NCI-H774 (cell line): ENCODE measurements around the gene SNX9.
"Not testable (repeated sequence)": the region's sequence is repeated elsewhere in the genome, so short reads cannot be mapped to it uniquely, and the experiment has no call there.

ENCODE experiments used
- DNase-seq: peaks from one replicate; lab custom pipeline; 2025; lab: John Stamatoyannopoulos, UW

Gene SNX9

DNA sequence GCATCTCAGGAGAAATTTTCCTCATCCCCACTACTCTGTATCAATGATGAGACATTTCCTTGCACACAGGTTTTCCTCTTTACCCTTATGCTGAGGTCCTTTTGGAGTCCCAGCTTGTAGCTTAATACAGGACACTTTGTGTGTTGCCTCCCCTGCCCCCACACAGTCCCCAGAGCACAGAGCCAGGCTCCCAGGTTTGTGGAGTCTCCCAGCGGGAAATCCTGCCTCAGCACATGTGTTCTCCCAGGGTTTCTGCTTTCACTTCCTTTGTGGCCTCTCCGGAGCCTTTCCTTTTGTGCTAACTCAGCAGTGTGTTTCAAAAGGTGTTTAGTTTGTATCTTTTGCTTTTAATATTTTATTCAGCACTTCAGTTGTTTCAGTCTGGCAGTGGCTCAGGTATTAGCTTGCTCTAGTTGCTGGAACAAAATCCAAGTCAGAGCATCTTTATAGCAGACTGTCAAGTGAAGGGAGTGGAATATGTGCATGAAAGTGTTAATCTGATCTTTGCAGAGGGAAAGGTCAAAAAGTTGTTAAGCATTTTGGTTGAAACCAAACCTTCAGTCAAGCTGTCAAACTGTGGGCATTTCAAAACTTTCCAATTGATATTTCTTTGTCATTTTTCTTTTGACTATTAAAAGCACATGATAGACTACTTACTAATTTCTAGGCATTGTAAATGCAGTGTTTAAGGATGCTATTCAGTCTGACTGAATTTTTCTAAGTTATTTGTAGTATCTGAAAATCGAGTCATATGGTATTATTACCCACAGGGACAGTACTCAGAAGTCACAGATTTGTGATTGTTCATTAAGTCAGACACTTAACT is 8.6 kb downstream of the SNX9 start:
- no peak for DNase-seq

DNA sequence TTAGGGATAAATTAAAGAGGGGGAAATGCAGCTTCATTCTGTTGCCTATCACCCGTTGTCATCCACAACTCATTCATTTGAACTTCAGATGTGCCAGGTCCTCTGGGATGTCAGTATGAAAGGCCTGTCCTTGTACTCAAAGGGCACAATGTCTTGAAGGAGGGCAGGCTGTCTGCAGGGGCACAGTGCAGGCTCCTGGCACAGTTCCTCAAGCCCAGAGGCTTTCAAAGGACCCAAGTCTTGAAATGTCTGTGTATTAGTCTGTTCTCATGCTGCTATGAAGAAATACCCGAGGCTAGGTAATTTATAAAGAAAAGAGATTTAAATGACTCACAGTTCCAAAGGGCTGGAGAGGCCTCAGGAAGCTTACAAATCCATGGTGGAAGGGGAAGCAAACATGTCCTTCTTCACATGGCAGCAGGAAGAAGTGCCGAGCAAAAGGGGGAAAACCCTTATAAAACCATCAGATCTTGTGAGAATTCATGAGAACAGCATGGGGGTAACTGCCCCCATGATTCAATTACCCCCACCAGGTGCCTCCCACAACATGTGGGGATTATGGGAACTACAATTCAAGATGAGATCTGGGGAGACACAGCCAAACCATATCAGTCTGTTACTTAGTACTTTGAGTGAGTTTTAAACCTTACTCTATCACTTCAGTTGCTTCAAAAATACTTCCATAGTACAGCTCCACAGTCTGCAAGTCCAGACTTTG is 9.4 kb downstream of the SNX9 start:
- no peak for DNase-seq

DNA sequence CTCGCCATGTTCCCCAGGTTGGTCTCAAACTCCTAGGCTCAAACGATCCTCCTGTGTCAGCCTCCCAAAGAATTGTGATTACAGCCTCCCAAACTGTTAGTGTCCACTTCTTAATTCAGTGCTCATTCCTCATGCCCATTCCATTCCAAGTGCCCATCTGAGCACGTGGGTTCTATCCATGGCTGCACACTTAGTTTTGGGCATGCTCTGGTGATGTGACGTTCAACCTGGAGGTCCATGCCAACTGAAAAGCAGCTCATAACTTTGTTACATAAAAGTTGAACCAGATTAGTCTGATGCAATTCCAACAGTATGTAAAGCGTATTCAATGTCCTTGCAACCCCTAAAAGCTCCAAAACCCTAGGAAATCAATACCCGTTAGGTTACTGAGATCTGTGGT is 11.5 kb downstream of the SNX9 start:
- DNase-seq: no peak

DNA sequence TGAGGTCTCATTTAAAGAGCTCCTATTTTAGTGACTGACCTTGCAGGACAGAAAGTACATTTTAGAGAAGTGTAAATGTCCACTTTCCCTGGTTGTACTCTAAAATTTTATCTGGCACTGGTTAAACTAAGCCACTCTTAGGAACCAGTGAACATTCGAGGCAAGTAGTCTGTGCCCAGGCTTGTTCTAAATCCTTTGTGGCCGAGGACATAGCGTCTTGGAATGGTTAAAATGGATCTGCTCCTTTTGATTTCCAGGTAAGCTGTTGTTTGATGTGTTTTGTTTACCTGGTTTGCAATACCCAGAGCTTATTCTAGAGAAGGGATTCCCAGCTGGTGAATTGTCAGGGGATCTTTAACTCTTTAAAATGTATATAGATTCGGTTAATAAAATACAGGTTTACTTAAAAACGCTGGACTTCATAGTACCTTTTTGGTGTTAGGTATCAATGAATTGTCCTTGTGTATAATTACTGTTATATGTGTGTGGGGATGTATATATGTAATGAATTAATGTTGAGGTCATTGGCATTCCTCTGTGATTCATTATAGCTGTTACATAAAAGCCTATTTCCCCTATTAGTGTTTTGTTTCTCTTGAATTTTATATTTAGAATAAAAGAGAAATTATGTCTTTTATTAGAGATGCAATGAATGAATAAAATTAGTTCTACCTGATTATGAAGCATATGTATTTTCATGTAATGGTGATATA is 15.8 kb downstream of the SNX9 start:
- no peak for DNase-seq

DNA sequence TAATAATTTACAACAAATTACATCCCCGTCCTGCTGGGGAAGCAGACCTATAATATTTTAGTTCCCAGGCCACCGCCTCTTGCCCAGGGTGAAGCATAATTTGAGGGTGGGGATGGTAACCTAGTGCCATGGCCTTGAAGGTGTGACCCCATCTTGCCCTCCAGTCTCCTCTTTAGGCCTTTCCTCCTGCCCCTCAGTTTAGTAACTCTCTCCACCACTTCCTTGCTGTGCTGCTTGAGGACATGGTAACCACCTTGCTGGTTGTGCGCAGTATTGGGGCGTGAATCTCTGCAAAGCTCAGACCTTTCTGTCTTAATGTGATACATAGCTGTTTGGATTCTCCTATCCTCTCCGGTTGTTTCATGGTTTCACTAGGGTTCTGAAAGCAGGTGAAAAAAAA is 16.6 kb downstream of the SNX9 start:
- DNase-seq: no peak

DNA sequence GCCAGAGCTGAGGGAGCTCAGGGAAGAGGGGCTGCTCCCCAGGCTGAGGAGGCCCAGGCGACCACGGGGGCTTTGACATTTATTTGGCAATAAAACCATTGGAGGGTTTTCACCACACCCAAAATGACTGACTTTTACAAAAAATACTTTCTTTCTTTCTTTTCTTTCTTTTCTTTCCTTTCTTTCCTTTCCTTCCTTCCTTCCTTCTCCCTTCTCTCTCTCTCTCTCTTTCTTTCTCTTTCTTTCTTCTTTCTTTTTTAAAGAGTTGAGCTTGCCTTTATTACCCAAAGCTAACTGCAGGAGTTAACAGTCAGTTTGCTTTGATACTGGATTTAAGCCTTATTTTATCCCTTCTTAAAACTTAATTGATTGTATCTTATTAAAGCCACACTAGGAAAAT is 17.2 kb downstream of the SNX9 start:
- no peak for DNase-seq

DNA sequence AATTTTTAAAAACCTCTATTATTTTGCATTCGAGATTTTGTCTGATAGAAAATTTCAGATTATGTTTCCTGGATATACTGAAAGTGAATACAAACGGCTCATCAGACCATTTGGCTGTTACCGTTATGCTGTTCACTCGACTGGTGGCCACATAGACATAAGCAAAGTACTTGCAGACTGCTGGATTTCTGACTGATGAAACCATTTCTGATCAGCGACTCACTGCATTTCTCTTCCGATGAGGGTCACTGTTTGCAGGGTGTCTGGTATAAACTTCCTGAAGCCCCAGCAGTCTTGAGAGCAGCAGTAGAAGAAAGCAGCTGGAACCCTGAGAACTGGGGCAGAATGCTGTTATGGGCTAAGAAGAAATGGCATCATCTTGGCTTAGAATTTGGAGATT is 17.7 kb downstream of the SNX9 start:
- DNase-seq: no peak

DNA sequence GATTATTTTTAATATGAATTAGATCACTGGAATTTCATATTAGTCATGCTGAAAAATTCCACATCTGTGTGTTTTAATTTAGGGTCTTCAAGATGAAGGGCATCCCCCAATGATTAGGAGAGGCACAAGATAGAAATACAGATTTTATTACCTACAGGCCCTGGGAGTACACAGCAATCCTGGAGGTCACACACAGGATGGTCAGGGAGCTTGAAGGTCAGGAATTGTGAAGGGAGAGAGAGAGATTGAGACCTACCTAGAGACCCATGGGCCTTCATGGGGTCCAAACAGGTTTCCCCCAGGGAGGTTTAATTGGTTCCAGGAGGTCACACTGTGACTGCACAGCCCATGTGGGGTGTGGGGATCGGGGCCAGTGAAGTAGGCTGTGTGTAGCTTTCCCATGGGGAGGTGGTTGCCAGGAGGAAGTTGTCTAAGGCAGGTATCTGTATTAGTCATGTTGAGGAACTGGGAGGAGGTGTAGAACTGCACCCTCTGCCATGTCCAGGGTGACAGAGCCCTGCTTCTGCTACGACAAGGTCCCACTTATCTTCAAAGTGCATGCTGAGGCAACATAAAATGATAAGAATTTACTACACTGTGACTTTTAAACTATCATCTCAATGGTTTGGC is 18.3 kb downstream of the SNX9 start:
- no peak for DNase-seq

DNA sequence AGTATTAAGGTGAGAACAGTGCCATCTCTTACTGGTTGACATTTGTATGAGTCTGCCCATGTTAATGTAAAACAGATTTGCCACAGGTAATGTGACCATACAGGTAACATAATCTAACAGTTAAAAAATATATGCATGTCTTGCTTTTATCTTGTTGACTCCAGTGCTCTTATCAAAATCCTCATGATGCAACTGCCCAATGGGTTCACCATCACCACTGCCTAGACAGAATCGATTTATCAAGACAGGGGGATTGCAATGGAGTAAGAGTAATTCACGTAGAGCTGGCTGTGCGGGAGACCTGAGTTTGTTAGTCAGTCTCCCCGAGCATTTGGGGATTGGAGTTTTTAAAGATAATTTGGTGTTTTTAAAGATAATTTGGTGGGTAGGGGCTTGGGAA is 19.2 kb downstream of the SNX9 start:
- no peak for DNase-seq

DNA sequence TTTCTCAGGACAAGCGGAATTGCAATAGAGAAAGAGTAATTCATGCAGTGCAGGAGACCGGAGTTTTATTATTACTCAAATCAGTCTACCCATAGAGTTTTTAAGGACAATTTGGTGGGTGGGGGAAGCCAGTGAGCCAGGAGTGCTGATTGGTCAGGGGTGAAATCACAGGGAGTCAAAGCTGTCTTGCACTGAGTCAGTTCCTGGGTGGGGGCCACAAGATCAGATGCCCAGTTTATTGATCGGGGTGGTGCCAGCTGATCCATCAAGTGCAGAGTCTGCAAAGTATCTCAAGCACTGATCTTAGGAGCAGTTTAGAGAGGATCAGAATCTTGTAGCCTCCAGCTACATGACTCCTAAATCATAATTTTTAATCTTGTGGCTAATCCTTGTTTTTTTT is 21.1 kb downstream of the SNX9 start:
- not testable (repeated sequence) for DNase-seq

DNA sequence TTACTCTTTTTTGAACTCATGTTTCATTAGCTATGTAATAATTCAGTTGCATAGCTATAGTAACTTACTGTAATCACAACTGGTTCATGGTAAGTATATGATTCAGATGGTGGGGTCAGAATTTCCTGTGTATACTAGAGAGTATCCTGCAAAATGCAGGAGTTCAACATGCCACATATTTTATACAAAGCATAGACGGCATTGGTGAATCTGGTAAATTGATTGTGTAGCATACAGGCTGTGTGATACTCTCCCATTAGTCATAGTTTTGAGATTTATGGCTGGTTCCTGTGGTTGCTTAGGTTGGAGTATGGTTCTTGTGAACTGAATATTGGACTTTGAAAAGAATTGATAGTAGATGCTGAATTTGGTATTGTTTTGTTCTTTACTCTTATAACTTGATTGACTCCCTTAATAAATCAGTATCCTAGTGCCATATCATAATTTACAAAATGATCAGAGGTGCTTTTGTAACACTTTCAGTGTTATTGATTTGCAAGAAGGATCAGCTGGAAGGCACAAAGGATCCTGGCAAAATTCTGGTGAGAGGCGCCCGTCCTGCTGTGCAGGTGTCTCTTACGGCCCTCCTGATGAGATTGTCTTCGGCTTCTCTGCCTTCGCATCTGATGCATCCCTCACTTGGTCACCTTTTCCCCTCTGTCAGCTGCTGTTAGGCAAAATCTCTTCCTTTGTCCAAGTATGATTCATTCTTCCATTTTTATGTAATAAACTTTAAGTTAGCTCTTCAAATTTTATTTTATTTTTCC is 22.6 kb downstream of the SNX9 start:
- DNase-seq: no peak

DNA sequence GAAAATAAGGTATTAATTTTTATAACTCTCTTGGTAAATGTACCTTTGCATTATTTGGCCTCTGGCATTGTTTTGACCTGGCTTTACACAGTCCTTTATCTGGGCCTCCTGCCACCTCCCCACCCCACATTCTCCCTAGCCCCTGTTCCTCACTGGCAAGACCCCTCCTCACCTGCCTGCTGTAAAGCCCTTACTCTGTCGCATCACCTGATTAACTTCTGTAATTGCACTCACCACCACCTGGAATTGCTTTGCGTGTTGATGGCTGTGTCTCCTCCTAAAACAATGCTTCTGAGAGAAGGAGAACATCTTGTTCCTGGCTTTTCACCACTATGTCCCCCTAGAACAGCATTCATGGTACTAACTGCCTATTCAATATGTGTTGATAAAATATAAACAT is 24.8 kb downstream of the SNX9 start:
- no peak for DNase-seq

DNA sequence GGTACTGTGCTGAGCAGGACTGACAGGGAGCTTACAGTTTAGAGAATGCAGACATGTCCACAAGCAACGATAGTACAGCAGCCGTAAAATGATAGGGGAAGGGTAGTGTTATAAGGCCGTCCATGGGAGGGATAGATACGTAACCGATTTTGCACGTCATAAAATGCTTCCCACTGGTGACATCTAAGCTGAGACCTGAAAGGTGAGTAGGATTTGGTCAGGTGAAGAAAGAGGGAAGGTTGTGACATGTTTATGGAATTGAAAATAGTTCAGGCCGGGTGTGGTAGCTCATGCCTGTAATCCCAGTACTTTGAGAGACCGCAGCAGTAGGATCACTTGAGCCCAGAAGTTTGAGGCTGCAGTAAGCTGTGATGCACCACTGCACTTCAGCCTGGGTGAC is 25.6 kb downstream of the SNX9 start:
- no peak for DNase-seq

DNA sequence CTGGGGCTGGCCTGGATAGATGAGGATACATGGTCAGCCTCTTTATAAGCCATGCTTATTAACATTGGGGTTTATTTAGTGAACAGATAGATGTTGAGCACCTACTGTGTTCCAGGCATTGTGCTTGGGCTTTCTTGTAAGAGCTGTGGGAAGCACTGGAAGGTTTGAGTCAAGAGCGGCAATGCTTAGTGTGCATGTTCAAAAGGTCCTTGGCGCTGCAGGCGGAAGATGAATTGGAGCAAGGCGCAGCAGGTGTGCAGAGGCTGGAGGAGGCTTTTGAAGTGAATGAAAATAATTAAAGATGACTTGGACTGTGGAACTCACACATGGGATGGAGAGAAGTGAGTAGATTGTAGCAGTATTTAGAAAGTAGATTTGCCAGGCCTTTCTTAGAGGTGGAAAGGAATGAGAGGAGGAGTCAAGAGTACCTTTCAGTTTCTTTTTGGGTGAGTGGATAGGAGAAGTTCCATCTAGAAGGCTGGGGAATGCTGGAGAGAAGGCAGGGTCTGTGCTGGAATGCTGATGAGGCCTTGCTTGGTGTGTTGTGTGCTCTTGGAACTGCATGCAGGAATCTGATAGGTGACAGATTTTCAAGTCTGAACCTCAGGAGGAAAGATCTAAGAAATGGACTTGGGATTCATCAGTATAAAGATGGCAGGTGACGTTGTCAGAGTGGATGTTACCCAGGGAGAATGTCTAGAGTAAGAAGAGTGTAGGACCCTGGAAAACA is 26.4 kb downstream of the SNX9 start:
- no peak for DNase-seq

DNA sequence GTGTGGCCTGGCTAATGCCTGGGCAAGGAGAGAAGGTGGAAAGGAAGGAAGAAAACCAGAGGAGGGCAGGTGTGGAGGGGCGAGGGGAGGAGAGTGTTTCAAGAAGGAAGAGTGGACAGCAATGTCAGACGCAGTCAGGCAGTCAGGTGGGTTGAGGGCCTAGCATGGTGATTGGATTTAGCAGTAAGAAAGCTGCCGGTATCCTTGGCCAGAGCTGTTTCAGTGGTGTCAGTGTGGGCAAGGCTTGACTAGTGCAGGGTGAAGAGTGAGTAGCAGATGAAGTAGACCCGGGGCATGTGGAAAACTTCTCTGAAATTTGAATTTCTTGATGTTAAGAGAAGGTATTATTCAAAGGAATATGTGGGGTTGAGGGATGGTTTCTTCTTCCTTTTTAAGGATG is 27.0 kb downstream of the SNX9 start:
- DNase-seq: no peak

DNA sequence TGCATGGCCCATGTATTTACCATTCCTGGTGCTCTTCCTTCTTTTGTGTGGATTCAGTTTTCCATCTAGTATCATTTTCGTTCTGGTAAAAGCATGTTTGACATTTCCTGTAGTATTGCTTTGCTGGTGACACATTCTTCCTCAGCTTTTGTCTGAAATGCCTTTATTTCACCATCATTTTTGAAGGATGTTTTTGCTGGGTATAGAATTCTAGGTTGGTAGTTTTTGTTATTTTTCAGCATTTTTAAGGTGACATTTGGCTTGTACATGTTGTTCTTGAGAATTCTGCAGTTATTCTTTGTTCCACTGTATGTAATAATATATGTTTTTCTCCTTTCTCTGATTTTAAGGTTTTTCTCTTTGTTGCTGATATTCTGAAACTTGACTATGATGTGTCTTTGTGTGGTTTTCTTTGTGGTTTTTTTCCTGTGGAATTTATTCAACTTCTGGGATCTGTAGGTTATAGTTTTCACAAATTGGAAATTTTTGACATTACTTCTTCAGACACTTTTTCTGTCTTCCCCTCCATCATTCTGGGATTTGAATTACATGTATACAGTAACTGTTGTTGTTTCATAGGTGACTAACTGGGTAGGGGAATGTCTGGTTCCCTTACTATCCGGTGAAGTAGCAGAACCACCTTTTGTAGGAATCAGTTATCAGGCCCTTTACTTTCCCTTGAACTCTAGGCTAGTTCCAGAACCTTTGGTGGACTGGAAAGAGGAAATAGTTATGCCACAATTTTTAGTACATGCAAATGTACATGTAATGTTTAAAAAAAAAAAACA is 30.2 kb downstream of the SNX9 start:
- DNase-seq: no peak

DNA sequence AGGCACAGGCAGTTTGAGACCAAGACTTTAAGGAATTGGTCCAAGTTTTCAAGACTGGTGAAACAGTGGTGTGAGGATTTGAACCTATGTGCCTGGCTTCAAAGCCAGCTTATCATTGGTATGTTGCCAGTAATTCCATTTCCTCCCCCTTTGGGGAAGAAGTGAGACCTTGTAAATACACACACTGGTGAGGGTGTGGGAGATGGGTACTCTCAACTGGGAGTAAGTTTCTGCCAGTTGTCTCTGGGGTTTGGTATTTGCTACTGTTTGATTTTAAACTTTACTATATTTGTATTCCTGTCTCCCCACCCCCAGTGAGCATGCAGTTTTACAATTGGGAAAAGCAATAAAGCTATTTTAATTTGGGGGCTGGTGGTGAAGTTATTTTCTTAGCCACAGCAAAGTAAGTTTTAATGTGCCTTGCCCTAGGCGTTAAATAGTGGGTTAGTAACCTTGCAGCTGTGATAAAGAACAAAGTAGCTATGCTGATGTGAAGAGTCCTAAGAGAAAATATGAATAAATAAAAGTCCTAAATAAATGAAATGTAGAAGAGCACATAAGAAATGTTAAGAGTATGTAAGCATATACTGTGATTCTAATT is 31.0 kb downstream of the SNX9 start:
- no peak for DNase-seq

DNA sequence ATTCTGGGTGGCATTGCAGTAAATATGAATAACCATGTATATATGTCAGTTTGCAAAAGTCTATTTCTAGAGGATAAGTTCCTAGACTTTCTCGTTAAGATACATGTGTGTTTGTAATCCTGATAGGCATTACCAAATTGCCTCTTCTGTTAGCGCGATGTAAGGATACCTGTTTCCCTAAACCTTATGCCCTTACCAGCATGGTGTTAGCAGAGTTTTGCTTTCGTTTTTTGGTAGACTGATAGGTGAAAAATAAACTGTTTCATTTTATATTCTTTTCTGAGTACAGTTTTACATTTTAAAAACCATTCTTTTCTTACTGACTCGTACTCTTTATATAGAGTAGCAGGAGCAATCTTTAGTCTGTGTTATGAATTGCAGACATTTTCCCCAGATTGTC is 32.3 kb downstream of the SNX9 start:
- no peak for DNase-seq

DNA sequence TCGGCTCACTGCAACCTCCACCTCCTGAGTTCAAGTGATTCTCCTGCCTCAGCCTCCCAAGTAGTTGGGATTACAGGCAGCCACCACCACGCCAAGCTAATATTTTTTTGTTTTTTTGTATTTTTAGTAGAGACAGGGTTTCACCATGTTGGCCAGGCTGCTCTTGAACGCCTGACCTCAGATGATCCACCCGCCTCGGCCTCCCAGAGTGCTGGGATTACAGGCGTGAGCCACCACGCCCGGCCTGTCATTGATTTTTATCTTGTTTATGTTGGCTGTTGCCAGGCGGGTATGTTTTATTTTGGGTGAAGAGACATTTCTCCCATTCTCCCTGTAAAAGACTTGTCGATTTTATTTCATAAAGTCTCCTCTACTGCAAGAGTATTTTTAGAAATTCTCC is 32.8 kb downstream of the SNX9 start:
- not testable (repeated sequence) for DNase-seq

DNA sequence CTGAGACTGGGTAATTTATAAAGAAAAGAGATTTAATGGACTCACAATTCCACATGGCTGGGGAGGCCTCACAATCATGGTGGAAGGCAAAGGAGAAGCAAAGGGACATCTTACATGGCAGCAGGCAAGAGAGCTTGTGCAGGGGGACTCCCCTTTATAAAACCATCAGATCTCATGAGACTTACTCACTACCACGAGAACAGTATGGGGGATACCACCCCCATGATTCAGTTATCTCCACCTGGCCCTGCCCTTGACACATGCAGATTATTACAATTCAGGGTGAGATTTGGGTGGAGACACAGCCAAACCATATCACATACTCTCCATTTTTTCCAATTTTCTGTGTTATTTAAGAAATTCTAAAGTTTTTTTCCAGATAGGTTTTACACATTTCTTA is 35.6 kb downstream of the SNX9 start:
- DNase-seq: not testable (repeated sequence)
